Stimulated activated CD8-positive, alpha-beta memory T cell treated with anti-CD3 and anti-CD28 coated beads, Interleukin-15, amount 100 ng/mL, for 1 hour (primary cell): ENCODE data around the gene MAPK11.

Experiments
- DNase-seq: peaks from one replicate; pipeline ENCODE4 v3.0.0-alpha.2; 2020; ENCODE audit warnings: low read depth

Gene MAPK11

DNA sequence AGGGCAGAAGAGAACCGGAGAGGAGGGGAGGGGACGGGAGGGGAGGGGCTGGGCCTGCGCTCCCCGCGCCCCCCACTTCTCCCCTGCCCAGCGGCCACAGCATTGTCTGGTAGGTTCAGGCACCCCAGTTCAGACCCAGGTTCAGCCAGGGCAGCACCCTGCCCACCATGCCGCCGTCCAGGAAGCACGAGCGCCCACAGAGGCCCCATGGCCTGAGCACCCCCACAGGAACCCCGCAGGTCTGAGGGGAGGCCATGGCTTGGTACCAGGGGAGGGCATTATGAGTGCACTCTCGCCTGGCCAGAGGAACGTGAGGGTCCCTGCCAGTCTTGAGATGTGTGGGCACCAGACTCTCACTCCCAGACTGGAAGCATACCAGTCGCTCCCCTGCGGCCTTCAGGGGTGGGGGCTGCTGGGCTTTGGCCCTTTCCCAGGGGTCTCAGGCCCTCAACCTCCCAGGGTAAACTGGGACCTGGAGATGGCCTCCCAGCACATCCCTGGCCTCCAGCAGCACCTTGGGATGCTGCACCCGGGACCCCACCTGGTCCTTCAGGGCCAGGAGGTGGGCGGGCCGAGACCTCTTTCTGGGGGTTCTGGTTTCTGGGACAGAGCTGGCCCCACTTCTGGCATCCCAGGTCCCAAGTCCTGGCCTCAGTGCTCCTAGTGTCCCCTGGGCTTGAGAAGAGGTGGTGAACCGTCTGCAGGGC, 37.9 kb upstream of the MAPK11 start:
- DNase-seq, result no peak

DNA sequence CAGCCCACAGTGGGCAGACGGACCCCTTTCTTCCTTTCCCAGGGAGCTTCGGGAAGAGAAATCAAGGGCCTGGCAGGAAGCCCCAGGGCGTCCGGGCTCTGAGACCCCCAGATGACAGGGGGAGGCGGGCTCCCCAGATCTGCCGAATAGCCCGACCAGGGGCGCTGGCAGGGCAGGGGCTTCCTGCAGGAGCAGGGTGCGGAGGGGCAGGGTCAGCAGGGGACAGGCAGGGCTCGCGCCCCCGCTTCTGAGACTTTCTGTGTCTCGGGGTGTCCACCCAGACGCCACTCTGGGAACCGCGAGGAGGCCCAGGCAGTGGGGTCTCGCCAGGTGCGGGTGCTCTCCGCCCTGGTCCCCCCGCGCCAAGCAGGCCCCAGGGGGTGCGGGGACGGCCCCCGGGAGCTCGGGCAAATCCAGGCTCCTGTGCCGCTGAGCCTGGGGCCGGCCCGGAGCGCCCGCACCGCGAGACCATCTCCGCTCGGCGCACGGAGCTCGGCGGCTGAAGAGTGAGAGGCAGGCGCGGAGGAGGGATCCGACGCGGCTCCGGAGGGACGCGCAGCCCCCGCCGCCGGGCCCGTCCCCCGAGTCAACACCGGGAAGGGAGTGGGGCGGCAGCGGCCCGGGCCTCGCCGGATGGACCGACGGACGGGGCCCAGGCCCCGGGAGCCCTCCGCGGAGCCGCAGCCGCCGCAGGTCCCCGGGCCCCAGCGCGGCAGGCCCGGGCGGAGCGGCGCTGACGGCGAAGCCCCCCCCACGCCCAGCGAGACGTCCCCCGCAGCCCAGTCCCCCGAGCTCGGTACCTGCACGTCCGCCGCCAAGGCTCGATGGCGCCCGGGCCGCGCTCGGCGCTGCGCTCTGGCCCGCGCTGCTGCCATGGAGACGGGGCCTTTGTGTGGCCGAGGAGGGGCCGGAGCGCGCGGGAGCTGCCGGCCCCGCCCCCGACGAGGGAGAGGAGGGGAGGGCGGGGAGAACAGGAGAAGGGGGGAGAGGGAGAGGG, 36.9 kb upstream of the MAPK11 start, which contains the start of gene PLXNB2:
PLXNB2 (minus strand) TSS at position 894 of the 997 bp plus-strand sequence. CDS start 17,062 bp downstream, outside the sequence.
- DNase-seq, result no peak

DNA sequence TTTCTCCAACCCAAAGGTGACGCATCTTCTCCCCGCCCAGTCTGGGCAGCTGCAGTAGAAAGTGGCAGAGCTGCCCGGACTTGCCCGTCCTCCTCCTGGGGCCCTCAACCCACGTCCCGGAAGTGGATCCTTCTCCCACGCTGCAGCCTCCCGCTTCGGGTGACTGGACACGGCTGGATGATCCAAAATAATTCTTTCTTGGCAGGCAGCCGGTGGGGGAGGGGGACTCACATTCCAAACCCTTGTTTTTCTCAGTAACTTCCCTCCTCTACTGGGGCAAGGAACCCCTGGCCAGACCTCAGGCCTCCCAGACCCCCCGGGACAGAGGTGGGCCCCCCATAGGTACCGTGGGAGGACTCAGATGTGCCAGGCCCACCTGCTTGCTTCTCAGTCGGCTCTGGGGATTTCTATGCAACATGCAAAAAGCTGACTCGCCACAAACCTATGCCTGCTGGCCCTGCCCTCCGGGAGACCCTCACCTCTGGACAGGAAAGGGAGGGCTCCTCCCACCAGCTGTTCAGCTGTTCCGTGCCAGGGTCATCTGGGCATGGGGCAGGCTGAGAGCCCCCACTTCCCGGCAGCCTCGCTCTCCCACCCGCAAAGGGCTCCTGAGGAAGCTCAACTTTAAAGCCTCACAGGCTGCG, 35.9 kb upstream of the MAPK11 start:
- no peak for DNase-seq

DNA sequence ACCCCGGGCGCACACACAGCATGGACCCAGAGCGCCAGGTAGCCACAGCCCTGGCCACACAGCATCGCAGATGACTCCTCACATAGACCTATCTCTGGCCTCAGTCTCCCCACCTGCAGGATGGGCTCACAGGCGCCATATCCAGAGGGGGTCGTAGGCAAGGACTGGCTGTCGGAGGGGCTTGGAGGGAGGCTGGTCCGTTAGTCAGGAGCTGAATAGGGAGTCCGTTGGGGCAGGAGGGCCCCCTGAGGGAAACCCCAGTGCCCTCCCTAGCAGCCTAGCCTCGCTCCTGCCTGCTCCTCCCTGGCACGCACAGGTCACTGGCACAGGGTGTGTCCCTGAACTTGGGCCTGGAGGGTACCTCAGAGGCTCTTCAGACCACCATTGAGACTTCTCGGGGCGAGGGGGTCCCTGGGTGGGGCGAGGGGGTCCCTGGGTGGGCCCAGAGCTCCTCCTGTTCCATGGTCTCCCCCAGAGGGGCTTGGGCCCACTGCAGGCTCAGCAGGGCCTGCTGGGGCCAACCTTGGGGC, 35.3 kb upstream of the MAPK11 start:
- no peak for DNase-seq

DNA sequence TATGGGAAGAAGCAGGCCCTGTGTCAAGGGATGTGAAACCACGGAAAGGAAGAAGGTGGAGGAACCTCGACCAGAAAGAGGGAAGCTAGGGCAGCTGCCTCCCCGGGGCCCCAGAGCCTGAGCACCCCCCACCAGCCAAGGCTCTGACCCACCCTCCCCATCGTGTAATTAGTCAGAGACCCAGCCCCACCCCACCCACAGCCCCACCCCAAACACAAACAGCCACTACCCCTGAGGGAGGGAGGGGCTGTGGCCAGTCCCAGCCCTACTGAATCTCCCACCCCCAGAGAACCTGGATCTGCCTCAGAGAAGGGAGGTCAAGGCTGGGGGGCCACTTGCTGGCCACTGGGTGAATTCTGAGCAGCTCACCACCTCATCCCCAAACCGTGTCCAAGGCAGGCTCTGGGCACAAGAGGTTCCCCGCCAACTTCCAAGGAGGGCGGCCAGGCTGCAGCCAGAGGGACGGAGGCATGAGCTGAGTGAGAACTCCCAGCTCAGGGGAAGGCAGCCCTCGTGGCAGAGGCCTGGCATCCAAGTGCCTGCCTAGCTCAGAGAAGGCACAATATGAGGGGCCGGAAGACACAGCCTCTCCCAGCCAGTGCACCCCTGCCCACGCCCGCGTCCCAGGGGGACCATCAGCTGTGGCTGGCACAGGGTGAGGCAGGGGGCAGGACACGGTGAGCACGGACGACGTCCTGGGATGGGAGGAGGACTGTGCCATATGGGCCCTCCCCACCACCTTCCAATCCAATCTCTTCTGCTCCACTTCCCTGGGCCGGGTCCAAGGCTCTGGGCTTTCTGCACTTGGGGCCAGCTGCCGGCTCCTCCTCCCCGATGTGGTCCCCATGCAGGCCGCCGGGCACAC, 34.6 kb upstream of the MAPK11 start:
- no peak for DNase-seq

DNA sequence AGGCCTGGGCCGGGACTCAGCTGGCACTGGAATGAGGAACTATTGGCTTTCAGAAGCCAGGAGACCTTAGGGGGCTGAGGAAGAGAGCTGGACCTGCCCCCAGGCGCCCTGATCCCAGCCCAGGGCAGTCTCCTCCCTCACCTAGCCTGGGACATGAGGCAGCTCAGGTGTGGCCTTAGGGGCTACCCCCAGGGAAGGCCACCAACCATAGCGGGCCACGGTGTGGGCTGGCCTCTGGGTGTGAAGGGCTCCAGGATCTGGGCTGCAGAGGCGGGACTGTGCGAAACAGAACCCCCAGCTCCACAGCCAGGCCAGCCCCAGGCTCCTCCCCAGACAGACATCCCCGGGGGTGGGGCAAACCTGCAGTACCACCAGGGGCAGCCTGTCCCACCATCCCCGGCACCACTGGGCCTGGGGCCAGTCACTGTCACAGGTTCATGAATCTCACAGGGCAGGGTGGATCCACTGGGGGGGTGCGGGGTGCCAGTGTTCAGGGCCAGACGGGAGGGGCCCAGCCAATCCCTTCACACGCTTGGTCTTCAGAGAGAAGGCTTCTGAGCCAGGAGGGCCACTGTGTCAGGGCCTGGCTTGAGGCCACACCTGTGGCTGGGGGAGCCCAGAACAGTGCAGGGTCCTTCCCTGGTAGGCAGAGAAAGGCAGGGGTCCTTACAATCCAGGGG, 33.8 kb upstream of the MAPK11 start:
- DNase-seq, result no peak

DNA sequence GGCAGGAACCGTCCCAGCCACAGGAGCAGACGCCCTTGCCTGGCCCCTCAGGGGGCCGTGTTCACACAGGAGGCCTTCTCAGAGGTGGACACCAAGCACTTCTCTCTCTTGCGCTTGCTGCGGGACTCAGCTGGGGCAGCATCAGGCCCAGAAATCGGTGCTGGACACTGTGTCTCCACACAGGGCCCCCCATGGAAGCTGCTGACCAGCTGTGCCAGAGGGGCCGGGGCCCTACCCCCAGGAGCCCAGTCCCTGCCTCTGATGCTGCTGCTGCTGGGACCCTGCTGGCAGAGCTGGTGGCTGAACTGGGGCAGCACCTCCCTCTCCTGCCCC, 33.3 kb upstream of the MAPK11 start:
- DNase-seq, result no peak

DNA sequence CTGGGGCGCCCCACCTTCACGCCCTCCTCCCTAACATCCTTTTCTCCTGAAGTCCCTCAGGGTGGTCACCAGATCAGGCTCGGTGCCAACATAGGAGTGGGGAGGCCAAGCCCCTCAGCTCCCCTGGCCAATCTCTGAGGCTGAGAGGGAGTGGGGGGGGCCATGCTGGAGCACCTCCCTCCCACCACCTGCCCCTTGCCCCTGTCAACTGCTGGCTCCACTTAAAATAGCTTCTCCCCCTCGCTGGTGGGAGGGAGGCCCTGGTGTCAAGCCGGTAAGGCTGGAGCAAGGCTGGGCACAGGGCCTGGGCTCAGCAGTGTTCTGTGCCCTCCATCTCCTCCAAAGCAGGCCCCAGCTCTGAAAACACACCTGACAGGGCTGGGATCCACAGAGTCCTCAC, 32.4 kb upstream of the MAPK11 start:
- no peak for DNase-seq

DNA sequence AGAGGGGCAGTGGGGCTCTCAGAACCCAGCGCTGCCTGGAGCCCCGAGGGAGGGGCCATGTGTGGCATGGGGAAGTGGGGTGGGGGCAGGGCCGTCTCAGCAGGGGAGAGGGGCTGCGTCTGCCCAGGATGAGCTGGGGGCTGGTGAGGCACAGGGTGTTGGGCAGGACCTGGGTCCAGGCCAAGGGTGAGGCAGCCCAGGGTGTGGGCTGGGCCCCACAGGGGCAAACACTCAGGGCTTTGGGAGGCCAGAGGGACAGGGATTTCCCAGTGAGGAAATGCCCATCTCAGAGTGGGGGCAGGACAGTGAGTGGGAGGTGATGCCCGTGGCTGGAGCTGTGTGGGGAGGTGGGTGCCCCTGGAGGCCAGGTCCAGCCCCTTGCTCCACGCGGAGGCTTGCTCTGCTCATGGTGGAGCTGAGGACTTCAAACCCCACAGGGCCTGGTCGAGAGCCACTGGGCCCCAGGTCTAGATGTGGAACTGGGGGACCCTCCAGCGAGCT, 31.9 kb upstream of the MAPK11 start:
- DNase-seq, result no peak

DNA sequence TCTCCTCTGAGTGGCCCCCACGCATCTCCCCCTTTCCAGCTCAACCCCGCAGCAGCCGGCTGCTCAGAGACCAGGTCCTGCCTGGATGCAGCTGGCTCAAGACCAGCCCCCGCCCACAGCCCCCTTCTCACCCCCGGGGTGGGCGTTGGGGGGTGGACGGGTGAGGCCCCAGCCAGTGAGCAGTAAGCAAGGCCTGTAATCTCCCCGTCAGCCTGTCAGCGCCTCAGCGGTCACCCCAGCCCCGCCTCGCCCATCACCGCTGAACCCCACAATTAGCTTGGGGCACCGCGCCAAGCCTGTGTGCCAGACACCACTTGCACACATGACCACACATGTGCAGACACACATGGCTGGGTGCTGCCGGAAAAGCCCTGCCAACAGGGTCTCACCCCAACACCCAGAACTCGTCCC, 31.4 kb upstream of the MAPK11 start:
- no peak for DNase-seq

DNA sequence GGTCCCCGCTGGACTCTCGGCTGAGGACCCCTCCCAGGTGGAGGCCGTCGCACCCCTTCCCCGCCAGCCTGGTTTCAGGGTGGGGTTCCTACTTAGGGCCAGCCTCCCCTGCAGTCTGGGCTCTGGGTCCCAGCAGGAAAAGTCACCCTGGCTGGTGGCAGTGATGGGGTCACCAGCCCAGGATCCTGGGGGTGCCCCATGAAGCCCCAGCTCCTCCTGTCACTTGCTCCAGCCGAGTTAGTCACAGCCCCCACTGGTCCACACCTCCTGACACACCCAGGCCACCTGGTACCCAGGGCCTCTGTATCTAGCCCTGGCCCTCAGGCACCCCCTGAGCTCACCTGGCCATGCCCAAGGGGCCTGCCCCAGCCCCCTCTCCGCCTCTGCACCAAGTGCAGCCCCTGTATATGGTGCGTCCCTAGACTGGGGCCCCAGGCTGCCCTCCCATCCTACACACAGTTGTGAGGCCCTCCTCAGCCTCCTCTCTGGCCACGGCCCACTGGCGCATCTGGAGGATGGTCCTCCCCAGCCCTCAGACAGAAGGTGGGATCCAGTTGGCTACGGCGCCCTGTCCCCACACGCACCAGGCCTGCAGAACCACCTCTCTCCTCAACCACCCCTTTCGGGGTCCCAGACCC, 30.6 kb upstream of the MAPK11 start:
- DNase-seq, result no peak

DNA sequence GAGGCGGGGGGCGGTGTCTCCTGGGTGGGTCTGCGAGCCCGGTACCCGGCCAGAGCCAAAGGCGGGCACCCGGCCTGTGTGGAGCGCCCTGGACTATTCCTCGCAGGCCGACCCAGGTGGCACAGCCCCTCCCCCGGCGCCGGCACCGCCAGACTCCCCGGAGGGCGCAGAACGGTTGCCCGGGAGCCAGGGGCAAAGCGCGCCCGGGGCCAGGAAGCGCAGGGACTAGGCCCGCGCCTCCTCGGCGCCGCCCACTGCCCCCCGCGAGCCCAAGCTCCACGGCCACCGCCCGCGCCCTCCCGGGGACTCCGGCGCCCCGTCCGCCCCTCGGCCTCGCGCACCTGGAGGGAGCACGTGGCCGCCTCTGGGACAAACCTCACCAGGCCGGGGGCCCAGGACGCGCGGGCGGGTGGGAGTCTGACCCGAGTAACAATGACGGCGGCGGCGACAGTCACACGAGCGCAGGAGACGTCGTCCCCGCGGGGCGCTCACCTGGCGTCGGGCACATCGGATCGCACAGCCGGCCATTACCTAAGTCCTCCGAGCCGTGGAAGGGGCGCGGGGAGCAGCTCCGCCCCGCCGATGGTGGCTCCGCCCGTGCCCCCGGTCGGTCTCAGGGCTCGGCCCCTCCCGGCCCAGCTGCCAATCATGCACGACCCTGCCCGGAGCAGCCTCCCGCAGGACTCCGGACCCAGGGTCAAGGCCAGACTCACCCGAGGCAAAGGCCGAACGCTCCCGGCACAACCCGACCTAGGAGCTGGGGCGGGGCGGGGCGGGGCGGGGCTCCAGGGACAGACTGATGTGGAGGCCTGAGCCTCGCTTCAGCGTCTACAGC, 29.8 kb upstream of the MAPK11 start:
- no peak for DNase-seq

DNA sequence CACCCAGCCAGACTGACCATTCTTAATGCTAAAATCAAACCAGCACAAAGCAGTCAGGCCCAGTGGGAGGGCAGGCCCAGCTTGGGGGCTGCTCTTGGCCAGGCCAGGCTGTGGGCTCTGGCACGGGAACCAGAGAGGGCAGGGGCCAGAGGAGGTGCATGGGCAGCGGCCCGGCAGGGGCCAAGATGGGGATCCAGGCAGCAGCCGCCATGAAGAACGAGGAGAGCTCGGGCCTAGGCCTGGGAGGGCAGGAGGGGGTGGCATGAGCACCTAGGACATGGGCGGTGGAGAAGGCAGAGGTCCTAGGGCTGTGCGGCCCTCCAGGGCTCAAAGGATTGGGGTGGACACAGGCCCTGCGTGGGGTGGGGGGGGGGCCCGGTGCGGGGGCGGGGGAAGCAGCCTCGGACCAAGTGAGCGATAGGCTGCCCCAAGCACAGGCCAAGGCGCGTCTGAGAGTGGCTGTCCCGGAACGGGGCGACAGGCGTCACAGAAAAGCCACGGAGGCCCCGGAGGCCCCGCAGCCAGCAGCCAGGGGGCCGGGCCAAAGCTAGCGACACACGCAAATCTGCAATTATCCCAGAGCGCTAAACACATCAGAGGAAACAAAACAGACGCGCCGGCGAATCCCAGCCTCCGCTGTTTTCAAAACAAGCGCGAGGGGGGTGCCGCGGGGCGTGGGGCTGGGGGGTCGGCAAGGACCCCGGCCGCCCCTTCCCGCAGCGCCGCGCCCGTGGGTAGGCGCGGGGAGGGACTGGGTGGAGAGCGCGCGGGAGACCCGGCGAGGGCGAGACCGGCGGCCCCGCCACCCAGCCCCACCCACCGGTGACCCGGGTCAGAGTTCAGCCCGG, 29.0 kb upstream of the MAPK11 start:
- DNase-seq, result no peak

DNA sequence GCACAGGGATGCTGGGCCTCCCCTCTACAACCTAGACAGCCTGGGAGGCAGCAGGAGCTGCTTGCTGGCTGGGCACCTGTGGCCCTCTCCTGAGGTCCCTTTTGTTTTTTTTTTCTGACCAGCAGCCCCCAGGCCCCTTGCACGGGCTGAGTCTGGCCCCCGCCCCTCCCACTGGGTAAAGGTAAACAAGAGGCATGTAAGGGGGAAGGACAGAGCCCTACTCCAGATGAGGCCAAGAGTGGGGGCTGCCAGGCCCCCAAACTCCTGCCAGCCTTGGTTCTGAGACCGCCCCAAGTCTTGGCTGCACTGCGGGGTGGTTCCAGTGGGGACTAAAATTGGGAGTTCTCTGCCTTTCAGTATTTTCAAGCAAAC, 28.1 kb upstream of the MAPK11 start:
- DNase-seq, result no peak

DNA sequence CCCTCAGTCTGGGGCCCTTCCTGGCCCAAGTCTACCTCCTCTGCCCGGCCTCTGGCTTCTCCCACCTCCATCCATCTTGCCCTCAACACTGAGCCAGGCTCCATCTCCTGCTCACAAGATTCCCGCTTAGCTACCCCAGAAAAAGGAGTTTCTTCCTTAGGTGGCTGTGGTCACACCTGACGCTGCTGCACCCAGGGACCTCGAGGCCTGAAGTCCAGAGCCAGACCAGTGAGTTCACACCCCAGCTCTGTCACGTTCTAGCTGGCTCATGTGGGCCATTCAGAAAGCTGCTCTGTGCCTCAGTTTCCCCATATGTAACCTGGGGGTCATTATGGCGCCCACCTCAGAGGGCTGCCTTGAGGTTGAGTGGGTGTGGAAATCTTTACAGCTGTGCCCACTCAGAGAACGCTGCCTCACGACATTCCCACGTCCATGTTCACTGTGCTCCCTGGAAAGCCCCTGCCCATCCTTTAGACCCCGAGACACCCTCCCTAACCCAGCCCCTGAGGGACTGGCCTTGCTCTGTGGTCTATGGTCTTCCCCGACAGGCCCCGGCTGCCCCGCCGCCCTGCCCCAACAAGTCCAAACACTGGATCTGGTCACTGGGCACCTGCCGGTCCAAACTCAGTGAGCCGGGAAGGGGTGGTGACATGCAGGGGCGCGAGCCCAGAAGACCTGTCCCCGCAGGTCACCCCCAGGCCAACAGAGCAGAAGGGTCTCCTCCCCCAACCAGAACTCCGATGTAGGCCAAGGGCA, 27.5 kb upstream of the MAPK11 start:
- no peak for DNase-seq

DNA sequence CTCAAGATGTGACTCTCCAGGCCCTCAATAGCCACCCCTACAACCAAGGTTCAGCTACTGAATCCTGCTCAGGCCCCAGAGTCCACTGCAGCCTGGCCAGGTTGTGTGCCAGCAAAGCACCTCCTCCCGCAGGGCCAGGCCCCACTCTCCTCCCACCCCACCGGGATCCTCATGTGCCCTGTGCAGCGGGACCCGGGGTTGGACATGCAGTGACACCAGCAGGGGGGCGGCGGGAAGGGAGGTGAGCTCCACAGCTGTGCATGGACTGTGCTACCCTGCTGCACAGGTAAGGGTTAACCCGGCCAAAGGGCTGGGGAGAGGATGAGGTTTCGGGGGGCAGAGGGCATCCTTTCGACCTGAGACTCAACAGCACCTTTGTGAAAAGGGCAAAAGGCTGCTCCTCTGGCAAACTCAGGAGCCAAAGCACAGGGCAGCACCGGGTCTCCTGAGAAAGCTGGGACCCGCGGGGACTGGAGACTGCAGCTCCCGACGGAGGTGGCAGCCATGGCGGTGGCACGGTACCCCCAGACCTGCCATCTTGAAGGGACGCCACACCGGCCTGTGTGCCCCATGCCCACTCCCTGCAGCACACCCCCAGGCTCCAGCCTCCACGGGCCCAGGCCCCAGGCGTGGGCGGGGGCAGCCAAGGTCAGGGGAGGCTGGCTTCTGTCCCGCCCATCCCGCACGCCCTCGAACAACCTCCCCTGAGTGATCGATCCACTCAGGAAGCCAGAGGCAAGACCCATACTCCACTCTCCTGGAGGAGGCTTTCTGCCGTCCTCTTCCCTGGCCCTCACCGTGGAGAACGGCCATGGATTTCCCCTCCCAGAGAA, 26.7 kb upstream of the MAPK11 start:
- no peak for DNase-seq

DNA sequence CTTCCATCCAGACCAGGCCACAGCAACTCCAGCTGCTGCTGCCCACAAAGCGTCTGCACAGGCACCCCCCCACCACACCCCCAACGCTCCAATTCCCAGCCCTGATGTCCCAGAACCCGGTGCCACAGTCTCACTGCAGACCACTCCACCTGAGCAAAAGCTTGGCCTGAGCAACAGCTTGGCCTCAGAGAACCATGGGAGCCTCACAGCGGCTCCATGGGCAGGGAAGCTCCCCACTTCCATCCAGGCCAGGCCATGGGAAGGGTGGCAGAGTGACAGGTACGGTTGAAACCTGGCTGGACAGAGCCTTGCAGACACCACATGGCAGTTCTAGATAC, 24.1 kb upstream of the MAPK11 start:
- DNase-seq, result no peak
